ENCODE data around the gene LHFPL2. TPM values are rescaled to one million over a fixed set of nuclear protein-coding genes. Genes with fewer than 3 reads are reported as not detected.

LHFPL2 gene
- total and polyA plus RNA-seq, 7 donors = 1.1 to 6.4 (median 3.6) TPM

DNA sequence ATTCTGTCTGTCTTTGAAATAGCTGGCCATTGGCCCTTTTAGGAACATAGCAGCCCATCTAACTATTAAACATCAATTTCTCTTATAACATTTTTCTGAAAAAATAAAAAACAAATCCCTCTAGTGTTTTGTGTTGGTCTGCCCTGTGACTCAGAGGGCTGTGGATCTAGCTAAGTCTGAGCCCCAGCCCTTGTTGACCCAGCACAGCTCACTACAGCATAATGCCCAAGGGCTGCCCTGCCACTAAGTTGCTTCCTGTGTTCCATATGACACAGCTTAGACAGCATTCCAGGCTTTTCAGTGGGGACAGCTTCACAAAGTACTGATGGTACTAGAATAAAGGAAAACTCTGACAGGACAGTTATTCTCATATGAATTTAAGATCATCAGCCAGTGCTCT is 152.2 kb downstream of the LHFPL2 start:
- Histone ChIP-seq H3K27ac (no peak overlapping the region), H3K4me1 (peaks cover 21% of the 10 kb centered on the region), H3K36me3 (ENCODE audit: insufficient read depth in 1 of 2, low read depth in 1 of 2) (no peaks in the 10 kb centered on the region), H3K4me3 (no peak overlapping the region), H3K9me3 (no peaks in the 10 kb centered on the region), H3K27me3 (ENCODE audit: insufficient read depth in 3 of 3, low read length in 2 of 3) (no peaks in the 10 kb centered on the region)
- no peak for ATAC-seq
- TF ChIP-seq, protein P1, sequence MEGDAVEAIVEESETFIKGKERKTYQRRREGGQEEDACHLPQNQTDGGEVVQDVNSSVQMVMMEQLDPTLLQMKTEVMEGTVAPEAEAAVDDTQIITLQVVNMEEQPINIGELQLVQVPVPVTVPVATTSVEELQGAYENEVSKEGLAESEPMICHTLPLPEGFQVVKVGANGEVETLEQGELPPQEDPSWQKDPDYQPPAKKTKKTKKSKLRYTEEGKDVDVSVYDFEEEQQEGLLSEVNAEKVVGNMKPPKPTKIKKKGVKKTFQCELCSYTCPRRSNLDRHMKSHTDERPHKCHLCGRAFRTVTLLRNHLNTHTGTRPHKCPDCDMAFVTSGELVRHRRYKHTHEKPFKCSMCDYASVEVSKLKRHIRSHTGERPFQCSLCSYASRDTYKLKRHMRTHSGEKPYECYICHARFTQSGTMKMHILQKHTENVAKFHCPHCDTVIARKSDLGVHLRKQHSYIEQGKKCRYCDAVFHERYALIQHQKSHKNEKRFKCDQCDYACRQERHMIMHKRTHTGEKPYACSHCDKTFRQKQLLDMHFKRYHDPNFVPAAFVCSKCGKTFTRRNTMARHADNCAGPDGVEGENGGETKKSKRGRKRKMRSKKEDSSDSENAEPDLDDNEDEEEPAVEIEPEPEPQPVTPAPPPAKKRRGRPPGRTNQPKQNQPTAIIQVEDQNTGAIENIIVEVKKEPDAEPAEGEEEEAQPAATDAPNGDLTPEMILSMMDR (IDR thresholded peaks at IDR 0.05) = no peak
- intact Hi-C loops (cut with DNase I) = no loop called here
- DNase-seq = no peak

DNA sequence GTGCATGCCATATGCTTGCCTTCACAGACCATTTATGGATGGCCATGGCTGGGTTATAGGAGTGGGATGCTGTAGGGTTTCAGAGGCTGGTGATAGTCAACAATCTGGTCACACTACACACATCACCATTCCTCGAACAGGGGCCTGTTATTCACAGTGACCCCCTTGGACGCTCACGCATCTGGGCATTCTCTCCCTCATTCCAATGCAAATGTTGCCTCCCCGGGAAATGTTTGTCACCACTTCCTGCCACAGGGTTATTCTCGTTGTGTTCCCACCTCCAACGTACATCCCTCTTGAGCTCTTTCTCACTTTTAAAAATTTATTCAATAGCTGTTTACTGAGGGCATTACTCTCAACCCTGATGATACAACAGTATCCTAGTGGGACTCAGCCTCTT is 152.8 kb downstream of the LHFPL2 start:
- DNase-seq (no peak), ATAC-seq (no peak)
- Histone ChIP-seq H3K36me3 (ENCODE audit: insufficient read depth in 1 of 2, low read depth in 1 of 2) (no peaks in the 10 kb centered on the region), H3K27me3 (ENCODE audit: insufficient read depth in 3 of 3, low read length in 2 of 3) (no peaks in the 10 kb centered on the region), H3K4me3 (no peak overlapping the region), H3K27ac (no peak overlapping the region), H3K9me3 (no peaks in the 10 kb centered on the region), H3K4me1 (peaks cover 21% of the 10 kb centered on the region)
- intact Hi-C loops (cut with DNase I) = no loop called here
- whole genome bisulfite sequencing, 3 donors = 65 to 75% (median 72%) methylated on average over 6 of the region's 6 CpGs
- TF ChIP-seq, protein P1 (IDR thresholded peaks at IDR 0.05) = no peak

DNA sequence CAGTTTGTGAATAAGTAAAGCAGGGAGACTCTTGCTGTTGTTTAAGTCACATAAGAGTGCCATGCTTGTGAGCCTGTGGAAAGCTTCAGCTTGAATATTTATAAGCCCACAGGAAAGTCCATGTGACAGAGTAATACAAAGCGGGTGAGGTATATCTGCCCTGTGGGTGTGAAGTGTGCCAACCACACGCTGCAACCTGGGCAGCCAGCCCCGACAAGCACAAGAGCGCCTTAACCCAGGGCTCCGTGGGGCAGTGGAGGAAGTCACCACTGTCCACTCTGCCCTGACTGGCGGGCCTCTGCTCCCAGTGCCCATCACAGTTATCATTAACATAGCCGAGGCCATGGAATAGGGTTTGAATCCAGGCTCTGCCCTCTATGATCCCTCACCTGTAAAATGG is 155.9 kb downstream of the LHFPL2 start:
- TF ChIP-seq, protein P1 (IDR thresholded peaks at IDR 0.05) = no peak
- Histone ChIP-seq H3K27me3 (ENCODE audit: insufficient read depth in 3 of 3, low read length in 2 of 3) (no peaks in the 10 kb centered on the region), H3K36me3 (ENCODE audit: insufficient read depth in 1 of 2, low read depth in 1 of 2) (peaks cover 0 to 13% of the 10 kb centered on the region in 2 donors), H3K4me3 (no peak overlapping the region), H3K4me1 (peaks cover 13% of the 10 kb centered on the region), H3K27ac (no peak overlapping the region), H3K9me3 (no peaks in the 10 kb centered on the region)
- 66 to 81% (median 72%) methylated on average over 7 of the region's 7 CpGs for WGBS, 3 donors
- intact Hi-C loops (cut with DNase I) = no loop called here
- ATAC-seq = peak in 2 of 4 donors; percentile 36 to 50
- DNase-seq = no peak

DNA sequence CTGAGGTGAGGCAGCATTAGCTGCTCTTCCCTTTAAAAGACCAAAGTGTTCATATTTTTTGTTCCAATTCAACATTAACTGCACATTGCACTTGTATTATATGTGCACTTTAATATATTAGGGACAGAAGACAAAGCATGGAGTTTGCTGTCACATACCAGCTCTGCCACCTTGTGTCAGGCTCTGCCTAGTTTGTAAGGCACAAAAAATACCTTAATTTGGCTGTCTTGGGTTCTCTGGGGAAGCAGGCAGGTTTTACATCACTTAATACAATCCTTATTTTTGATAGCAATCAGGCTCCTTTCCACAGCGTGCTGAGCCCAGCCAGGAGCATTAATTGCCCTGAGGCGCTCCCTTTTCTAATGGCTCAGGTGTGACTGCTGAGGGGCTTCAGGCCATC is 156.3 kb downstream of the LHFPL2 start:
- 96 to 100% (median 98%) methylated on average over 2 of the region's 2 CpGs for WGBS, 3 donors
- Histone ChIP-seq H3K9me3 (no peaks in the 10 kb centered on the region), H3K27ac (no peak overlapping the region), H3K27me3 (ENCODE audit: insufficient read depth in 3 of 3, low read length in 2 of 3) (no peaks in the 10 kb centered on the region), H3K4me3 (no peak overlapping the region), H3K36me3 (ENCODE audit: insufficient read depth in 1 of 2, low read depth in 1 of 2) (peaks cover 0 to 13% of the 10 kb centered on the region in 2 donors), H3K4me1 (peaks cover 10% of the 10 kb centered on the region)
- TF ChIP-seq, protein P1 (IDR thresholded peaks at IDR 0.05) = no peak
- intact Hi-C loops (cut with DNase I) = no loop called here
- ATAC-seq (no peak), DNase-seq (no peak)

DNA sequence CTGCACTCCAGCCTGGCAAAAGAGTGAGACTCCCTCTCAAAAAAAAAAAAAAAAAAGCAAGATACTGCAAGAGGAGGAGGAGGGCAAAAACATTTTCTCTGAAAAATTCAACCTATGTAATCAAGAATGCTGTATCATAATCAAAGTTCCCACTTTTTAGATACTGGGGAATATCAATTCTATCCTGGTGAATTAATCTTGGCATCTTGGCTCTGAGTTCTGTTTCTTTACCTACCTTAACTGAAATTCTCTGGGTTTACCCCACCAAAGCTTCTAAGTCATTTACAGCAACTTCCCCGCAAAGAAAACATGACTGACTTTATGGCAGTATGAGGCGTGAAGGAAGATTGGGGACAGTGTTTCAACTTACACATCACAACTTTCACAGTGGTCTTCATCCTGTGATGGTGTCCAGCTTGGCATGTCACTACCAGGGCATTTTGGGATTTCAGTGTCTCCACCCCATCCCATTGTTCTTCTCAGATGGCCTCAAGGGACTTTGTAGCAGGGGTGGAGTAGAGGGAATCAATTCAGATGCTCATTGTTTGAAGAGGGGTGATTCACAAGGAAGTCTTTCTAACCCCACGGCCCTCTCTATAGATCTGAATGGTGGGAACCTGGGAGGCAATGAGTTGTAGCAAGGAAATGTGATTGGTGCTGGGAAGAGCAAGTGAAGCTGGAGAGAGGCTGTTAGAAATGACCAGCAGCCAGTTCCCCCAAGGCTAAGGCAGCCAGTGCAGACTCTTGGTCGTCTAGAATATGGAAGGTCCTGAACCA is 157.7 kb downstream of the LHFPL2 start:
- 87 to 89% (median 87%) methylated on average over 4 of the region's 4 CpGs for WGBS, 3 donors
- no peak for ATAC-seq
- H3K36me3 ChIP-seq (ENCODE audit: insufficient read depth in 1 of 2, low read depth in 1 of 2) = peaks cover 0 to 13% of the 10 kb centered on the region in 2 donors
- intact Hi-C loops (cut with DNase I) = no loop called here
- H3K4me3 ChIP-seq = no peak overlapping the region
- no peak for DNase-seq
- TF ChIP-seq, protein P1 (IDR thresholded peaks at IDR 0.05) = no peak
- H3K4me1 ChIP-seq = peaks cover 2% of the 10 kb centered on the region
- no peaks in the 10 kb centered on the region for H3K9me3 ChIP-seq
- no peaks in the 10 kb centered on the region for H3K27me3 ChIP-seq (ENCODE audit: insufficient read depth in 3 of 3, low read length in 2 of 3)
- H3K27ac ChIP-seq = no peak overlapping the region
